ENCODE results near the gene MIAT.
"Not testable (repeated sequence)": the region's sequence is repeated elsewhere in the genome, so short reads cannot be mapped to it uniquely, and the experiment has no call there.

The MIAT gene

GRCh38 chr22:26656891-26657851 is at the start of gene MIAT:
TSS of gene MIAT (plus strand) at chr22:26657588.
- H3K27ac ChIP-seq: no peak within 1 kb of the TSS
- DNase-seq (ENCODE audit: low read depth, low spot score): no peak

DNA sequence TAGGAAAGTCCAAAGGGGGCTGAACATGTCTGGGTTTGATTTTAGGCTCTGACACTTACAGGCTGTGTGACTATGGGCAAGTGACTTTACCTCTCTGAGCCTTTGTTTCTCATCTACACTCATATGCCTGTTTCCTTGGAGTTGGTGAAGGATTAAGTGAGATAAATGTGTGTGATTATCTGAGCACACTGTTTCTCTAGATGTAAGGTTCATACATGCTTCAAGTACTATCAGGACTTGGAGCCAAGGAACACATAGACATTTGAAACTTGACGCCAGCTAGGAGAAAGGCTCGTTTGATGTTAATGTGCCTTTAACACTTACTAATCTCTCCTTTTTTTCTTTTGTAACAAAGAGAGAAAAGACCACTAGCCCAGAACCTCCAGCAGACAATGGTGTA is 49.3 kb upstream of the MIAT start:
- H3K27ac ChIP-seq: no peak overlapping the region
- DNase-seq (ENCODE audit: low read depth, low spot score): no peak

- no peak for DNase-seq (ENCODE audit: low read depth, low spot score)
- no peak overlapping the region for H3K27ac ChIP-seq
Measured at GRCh38 chr22:26609287-26609686, 48.1 kb upstream of the MIAT start.

DNA sequence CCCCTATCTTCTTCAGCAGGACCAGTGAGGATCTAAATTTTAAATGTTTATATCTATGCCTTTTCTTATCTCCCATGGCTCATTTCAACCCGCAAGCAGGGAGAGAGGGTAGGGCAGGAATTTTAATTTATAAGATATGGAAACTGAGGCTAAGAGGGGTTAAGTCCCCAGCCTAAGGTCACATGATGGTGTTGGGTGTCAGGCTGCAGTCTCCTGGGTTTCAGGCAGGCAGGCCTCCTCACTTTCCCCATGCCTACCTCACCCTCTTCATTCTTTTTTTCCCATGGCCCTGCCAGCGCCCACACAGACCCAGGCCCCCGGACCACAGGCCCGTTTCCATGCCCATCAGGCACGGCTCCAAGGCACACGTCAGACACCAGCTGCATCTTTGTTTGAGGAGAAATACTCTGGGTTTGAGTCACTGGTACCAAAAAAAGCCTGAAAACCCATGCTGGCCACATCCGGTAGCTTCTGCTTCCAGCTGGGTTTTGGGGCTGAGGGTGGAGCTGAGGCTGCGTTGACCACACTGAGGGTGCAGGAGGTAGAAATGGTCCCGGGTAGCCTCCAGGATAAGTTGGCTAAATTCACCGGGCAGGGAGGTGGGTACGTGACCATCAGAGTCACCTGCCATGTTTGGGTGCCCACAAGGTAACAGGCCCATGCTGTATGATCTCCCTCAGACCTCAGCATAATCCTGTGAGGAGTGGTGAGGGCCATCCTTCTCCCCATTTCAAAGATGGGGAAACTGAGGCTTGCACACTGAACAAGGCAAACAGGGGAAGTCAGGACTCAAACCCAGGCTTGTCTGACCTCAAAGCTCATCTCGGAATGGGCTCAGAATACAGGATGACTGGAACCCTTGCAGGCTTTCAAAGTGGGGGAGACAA is 47.1 kb upstream of the MIAT start:
- DNase-seq (ENCODE audit: low read depth, low spot score): no peak
- no peak overlapping the region for H3K27ac ChIP-seq

DNA sequence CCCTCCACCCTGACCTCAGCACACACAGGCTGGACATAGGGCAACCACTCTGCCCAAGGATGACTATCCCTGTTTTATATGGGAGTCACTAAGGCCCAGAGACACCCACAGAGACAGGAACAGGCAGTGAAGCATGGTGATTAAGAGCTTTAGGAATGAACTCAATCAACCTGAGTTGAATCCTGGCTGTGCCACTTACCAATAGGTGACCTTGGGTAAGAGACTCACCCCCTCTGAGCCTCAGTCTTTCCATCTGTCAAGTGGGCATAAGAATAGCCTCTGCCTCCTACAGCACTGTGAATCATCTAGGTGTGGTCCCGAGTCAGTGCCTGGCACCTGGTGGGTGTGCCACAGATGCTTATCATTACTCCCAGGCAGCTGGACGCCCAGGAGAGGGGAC is 46.4 kb upstream of the MIAT start:
- no peak for DNase-seq (ENCODE audit: low read depth, low spot score)
- no peak overlapping the region for H3K27ac ChIP-seq

GRCh38 chr22:26612652-26613051 is 44.7 kb upstream of the MIAT start:
- no peak overlapping the region for H3K27ac ChIP-seq
- DNase-seq (ENCODE audit: low read depth, low spot score): no peak

GRCh38 chr22:26613753-26614152 is 43.6 kb upstream of the MIAT start:
- H3K27ac ChIP-seq; DNase-seq (ENCODE audit: low read depth, low spot score): not testable (repeated sequence)

DNA sequence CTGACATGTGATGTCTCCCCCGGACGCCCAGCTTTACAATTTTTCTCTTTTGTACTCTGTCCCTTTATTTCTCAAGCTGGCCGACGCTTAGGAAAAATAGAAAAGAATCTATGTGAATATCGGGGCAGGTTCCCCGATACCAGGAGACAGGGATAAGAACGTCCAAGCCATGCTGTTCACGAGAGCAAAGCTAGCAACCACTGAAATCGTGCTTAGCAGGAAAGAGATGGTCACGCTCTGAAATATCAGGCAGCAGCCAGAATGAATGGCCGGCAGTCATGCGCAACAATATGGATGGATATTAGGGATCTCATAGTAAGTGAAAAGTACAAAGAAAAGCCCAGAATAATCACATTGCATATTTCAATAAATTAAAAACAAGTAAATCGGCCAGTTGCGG is 43.1 kb upstream of the MIAT start:
- H3K27ac ChIP-seq: no peak overlapping the region
- no peak for DNase-seq (ENCODE audit: low read depth, low spot score)

DNA sequence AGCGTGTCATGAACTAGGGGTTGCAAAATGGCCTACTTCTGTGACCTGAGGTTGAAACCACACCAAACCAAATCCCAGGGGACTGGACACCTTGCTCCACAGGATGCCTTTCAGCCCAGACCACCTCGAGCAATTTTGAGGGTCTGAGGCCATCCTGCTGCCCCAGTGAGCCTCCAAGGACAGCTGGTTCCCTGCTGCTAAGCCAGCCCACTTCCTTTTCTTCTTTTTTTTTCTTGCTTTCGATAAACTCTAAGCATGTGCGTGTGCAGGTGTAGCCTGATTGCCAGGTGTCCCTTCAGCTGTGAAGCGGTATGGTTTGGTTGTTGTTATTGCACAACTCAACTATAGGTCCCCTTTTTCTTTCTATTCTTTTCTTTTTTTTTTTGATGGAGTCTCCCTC is 42.2 kb upstream of the MIAT start:
- DNase-seq (ENCODE audit: low read depth, low spot score): no peak
- H3K27ac ChIP-seq: no peak overlapping the region

DNA sequence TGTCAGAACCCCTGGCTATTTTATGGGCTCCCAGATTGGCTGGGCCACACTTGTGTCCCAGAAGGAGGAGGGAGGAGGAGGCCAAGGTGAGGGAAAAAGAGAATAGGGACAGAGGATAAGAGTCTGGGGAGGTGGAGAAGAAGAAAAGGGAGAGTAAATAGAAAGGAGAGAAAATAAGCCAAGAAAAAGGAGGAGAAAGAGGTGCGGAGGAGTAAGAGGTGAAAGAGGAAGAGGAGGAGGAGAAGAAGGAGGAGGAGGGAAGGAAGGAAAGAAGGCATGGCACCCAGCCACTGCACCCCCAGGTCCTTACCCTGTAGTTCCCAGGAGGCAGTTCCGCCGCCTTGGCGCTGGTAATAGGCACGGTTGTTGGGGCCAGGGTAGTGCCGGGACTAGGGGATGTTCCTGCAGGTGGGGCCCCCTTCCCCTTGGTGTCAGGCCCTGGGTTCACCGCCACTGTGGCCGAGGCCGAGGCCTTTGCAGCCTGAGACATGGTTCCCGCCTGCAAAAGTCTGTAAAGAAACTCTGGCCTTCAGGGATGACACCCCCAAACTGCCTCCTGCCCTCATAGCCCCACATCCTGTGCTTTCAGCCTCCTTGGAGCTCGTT is 41.5 kb upstream of the MIAT start:
- no peak overlapping the region for H3K27ac ChIP-seq
- DNase-seq (ENCODE audit: low read depth, low spot score): no peak

- DNase-seq (ENCODE audit: low read depth, low spot score): no peak
- H3K27ac ChIP-seq: no peak overlapping the region
Measured at GRCh38 chr22:26616650-26617049, 40.7 kb upstream of the MIAT start.

- no peak within 1 kb of the TSS for H3K27ac ChIP-seq
- DNase-seq (ENCODE audit: low read depth, low spot score): no peak
Measured at GRCh38 chr22:26617271-26618199, 39.9 kb upstream of the MIAT start, which contains the start of gene CRYBB1. TSS of gene CRYBB1 (minus strand) at chr22:26618027. CDS start at chr22:26616319, 1,708 bp downstream.

DNA sequence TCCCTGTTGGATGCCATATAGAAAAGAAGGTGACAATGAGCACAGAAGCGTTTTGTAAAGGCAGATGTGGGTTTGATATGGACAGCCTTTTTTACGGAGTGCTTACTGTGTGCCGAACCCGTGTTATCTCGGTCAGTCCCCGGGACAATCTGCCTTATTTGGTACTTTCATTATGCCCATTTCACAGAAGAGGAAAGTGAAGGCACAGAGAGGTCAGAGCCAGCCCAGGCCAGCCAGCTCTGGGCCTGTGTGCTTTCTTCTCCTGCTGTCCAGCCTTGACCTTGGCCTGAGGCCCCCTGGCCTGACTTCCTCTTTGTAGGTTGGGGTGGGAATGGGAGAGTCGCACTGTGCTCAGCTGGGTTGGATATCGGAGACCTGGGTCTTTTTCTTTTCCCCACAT is 38.9 kb upstream of the MIAT start:
- no peak overlapping the region for H3K27ac ChIP-seq

DNA sequence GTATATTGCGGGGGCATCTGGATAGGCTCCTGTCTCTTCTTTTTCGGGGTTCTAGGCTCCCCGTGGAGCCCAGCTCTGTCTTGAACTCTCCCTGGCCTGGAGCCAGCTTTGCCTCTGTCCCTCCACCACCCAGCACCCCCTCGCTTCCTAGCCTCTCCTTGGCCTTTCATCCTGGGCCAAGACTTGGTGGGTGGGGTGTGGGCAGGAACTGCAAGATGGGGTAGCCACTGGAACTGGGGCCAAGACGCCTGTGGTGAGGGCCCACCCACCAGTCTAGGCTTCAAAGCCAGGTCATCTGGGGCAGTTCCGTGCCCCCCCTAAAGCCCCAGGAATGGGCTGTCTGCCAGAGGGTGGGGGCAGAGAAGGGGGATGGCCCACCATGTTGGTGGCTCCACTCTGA is 37.9 kb upstream of the MIAT start:
- H3K27ac ChIP-seq: no peak overlapping the region
- DNase-seq (ENCODE audit: low read depth, low spot score): no peak

More for the DNA sequence above, 38.9 kb upstream of the MIAT start:
- no peak for DNase-seq (ENCODE audit: low read depth, low spot score)

- H3K27ac ChIP-seq: no peak overlapping the region
- DNase-seq (ENCODE audit: low read depth, low spot score): no peak
Measured at GRCh38 chr22:26620197-26620596, 37.2 kb upstream of the MIAT start.

GRCh38 chr22:26621663-26622062 is 35.7 kb upstream of the MIAT start, which contains the start of gene CRYBA4:
TSS of gene CRYBA4 (plus strand) at chr22:26621963. CDS start at chr22:26622597, 634 bp downstream.
- no peak within 1 kb of the TSS for H3K27ac ChIP-seq
- DNase-seq (ENCODE audit: low read depth, low spot score): no peak

- no peak for DNase-seq (ENCODE audit: low read depth, low spot score)
- no peak overlapping the region for H3K27ac ChIP-seq
Measured at GRCh38 chr22:26623984-26624383, 33.4 kb upstream of the MIAT start.

GRCh38 chr22:26624803-26625202 is 32.6 kb upstream of the MIAT start:
- no peak overlapping the region for H3K27ac ChIP-seq
- DNase-seq (ENCODE audit: low read depth, low spot score): no peak

DNA sequence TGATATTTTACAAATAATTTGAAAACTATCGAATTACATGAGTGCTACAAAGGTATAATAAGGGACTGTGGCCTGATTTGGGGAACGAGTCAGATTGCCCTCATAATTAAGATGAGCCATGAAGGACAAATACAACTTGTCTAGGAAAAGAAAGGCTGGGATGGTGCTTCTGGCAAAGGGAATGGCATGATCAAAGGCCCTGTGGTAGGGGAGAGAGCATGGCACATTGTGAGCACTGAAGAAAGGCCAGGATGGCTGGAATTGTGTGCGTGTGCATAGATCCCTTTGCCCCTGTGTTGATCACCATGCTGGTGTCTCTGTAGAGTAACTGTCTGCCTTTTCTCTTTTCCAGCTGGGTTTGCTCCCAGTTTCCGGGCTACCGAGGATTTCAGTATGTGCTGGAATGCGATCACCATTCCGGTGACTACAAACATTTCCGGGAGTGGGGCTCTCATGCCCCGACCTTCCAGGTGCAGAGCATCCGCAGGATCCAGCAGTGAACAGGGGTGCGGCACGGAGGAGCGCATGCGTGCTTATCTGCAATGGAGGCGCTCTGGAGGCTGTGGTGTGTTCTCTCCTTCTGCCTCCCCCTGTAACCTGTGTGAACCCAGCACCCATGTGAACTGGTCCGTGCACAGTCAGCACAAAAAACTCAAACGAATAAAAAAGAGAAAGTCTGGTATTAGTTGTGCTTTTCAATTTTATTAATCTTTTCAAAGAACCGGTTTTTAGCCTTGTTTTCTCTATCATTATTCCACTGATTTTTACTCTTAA is 27.2 kb upstream of the MIAT start:
- no peak for DNase-seq (ENCODE audit: low read depth, low spot score)
- no peak overlapping the region for H3K27ac ChIP-seq

Data from epithelial cell of prostate (primary cell).